Activated T-helper 1 cell treated with anti-CD3 and anti-CD28 coated beads, Interleukin-12 subunit alpha, Interleukin-12 subunit beta, Interleukin-2, Interleukin-4 antibody, amounts not matched to agents 30 ng/mL and 10 ng/mL and 1 ng/mL, durations not matched to agents 14 hours and 24 hours and 36 hours (primary cell): ENCODE measurements around the gene PPARGC1A. TPM values are rescaled to one million over a fixed set of nuclear protein-coding genes. Genes with fewer than 3 reads are reported as not detected.

Experiments
- DNase-seq: peaks from one replicate; pipeline ENCODE4 v3.0.0; 2021; ENCODE audit warnings: low spot score
- H3K27ac Mint-ChIP-seq: one replicate; pipeline ENCODE4 v1.8.0; 2021; ENCODE audit warnings: mild to moderate bottlenecking, mixed read lengths
- H3K27me3 Mint-ChIP-seq: one replicate; pipeline ENCODE4 v1.8.0; 2022; ENCODE audit warnings: mild to moderate bottlenecking, moderate library complexity, mixed read lengths; ENCODE audit not compliant: insufficient read depth
- H3K36me3 Mint-ChIP-seq: one replicate; pipeline ENCODE4 v1.8.0; 2021; ENCODE audit warnings: low read depth, mixed read lengths
- H3K4me1 Mint-ChIP-seq: one replicate; pipeline ENCODE4 v1.8.0; 2021; ENCODE audit warnings: low read depth, mixed read lengths
- H3K4me3 Mint-ChIP-seq: one replicate; pipeline ENCODE4 v1.8.0; 2021; ENCODE audit warnings: mild to moderate bottlenecking, moderate library complexity, mixed read lengths
- H3K9me3 Mint-ChIP-seq: one replicate; pipeline ENCODE4 v1.8.0; 2021; ENCODE audit warnings: mixed read lengths
- intact Hi-C: fragments of 100-400 bp; cut with micrococcal nuclease; formaldehyde crosslinking; loops from one replicate; pipeline ENCODE4 v1.15.1; 2024
- total RNA-seq: library from RNA; stranded (reverse); gene quantifications from 2 replicates; pipeline ENCODE4 v1.2.3, GENCODE V29; 2022

Gene PPARGC1A
- total RNA-seq, 1 donor from 2014 or later, result not detected

DNA sequence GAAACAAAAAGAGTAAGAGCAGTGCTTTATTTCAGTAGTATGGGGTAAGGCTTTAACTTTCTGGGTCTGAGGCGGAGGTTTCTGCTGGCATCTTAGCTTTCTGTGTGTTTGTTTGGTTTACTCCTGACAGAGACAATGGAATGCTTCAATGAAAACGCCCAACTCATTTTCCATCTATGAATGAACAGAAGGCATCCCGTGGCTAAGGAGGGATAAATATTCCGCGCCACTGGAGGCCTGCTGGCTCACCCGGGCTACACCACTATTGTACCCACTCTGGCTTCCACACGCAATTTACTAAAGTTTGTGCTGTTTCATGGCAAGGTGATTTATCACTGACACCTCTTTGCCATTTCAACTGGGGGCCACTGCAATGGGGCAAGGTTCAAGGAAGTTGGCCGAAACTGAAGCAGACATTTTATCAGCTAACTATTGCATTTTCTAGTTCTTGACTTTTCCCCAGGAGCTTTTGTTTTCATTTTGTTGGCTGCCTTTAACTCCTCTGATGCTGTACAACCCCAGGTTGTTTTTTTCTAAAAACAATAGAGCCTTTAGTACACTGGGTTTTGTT, 32.8 kb upstream of the PPARGC1A start:
- Mint-ChIP-seq H3K27me3 (no peaks in the 10 kb centered on the region), H3K9me3 (no peaks in the 10 kb centered on the region), H3K27ac (no peak overlapping the region), H3K4me3 (no peak overlapping the region), H3K4me1 (no peaks in the 10 kb centered on the region), H3K36me3 (no peaks in the 10 kb centered on the region)
- DNase-seq, result no peak
- intact Hi-C loops, result no loop called here

DNA sequence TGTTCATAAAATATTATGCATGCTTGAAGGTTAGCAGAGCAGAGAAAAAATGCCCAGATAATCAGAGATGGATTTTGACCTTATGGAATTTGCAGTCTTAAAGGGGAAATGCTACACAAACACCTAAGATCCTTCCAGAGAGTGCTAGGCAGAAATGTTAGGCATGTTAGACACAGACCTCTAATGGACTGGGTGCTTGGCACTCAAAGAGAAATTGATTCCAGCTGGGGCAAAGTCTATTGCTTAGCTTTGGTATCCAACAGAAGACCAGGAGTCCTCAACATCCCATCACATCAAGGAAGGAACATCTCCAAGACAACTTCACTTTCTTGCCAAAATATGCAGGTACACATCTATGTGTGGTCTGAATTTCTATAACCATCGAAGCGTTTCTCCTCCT, 32.2 kb upstream of the PPARGC1A start:
- Mint-ChIP-seq H3K27ac (no peak overlapping the region), H3K27me3 (no peaks in the 10 kb centered on the region), H3K36me3 (no peaks in the 10 kb centered on the region), H3K4me1 (no peaks in the 10 kb centered on the region), H3K4me3 (no peak overlapping the region), H3K9me3 (no peaks in the 10 kb centered on the region)
- no peak for DNase-seq
- intact Hi-C loops, result no loop called here

DNA sequence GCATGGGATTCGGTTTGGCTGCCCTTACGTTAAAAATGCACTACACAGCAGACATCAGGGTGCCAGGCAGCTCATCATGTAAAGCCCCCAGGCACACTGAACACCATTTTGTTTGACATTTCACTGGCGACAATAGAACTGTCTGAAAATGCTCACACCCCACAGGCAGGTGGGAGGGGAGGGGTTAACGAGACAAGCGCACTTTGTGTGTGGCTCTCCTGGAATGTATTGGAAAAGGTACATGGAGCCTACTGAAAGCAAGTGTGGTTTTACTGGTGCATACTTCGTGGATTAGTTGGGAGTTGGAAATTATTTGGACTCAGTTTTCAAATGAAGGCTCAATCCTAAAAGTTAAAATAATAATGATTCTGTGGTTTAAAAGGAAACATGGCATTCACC, 31.6 kb upstream of the PPARGC1A start:
- H3K4me1 Mint-ChIP-seq, result no peaks in the 10 kb centered on the region
- no peaks in the 10 kb centered on the region for H3K9me3 Mint-ChIP-seq
- H3K36me3 Mint-ChIP-seq, result no peaks in the 10 kb centered on the region
- DNase-seq, result no peak
- intact Hi-C loops, result no loop called here
- H3K4me3 Mint-ChIP-seq, result no peak overlapping the region
- H3K27ac Mint-ChIP-seq, result no peak overlapping the region
- H3K27me3 Mint-ChIP-seq, result no peaks in the 10 kb centered on the region

DNA sequence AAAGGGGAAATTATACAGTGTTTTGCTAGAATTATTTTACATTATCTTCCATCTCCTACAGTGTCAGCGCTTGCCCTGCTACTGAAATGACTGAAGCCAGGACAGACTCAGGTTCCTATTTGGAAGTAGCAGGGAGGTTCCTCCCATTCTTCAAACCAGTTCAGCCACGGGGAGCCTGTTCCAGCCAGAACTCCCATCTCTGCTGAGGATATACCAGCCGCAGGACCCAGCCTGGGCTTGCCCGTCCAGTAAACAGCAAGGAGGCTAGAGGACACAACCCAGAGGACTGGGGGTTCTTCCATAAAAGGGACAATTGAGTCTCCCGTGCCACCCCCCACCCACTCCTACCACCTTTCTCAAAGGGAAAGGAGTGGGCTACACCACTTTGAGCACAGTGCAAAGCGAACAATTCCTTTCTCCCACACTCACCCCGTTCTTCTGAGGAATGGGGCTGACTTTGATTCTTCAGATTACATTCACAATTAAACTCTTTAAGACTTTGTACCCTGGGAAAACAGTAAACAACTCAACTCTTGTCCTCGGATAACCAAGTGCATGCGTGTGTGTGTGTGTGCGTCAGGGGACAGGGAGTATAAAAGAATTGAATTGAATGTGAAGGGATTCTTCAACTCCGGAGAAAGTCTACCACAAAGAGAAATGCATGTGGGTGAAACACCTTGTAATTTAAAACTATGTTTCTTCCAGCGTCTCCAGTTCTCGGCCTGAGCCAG, 31.0 kb upstream of the PPARGC1A start:
- no peak for DNase-seq
- no peaks in the 10 kb centered on the region for H3K27me3 Mint-ChIP-seq
- no peaks in the 10 kb centered on the region for H3K36me3 Mint-ChIP-seq
- no peaks in the 10 kb centered on the region for H3K9me3 Mint-ChIP-seq
- H3K27ac Mint-ChIP-seq, result no peak overlapping the region
- no peak overlapping the region for H3K4me3 Mint-ChIP-seq
- intact Hi-C loops, result no loop called here
- no peaks in the 10 kb centered on the region for H3K4me1 Mint-ChIP-seq

DNA sequence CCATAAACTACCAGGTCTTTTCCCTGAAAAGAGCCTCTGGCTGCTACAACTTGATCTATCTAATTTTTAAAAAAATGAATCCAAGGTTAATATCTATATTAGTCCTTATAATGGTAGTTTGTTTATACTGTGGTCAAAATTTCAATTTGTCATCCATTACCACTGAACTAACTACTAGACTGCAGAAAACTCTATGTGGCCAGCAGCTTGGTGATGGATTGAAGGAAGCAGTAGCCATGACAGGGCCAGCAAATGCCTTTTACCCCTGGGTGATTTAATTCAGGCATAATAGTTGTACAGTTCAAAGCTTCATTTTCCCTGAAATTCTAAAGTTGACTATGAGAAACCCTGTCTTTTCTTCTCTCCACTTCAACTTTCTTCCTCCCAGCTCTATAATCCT, 30.4 kb upstream of the PPARGC1A start:
- Mint-ChIP-seq H3K36me3 (no peaks in the 10 kb centered on the region), H3K4me3 (no peak overlapping the region), H3K27ac (no peak overlapping the region), H3K27me3 (no peaks in the 10 kb centered on the region), H3K4me1 (no peaks in the 10 kb centered on the region), H3K9me3 (no peaks in the 10 kb centered on the region)
- intact Hi-C loops, result no loop called here
- no peak for DNase-seq

DNA sequence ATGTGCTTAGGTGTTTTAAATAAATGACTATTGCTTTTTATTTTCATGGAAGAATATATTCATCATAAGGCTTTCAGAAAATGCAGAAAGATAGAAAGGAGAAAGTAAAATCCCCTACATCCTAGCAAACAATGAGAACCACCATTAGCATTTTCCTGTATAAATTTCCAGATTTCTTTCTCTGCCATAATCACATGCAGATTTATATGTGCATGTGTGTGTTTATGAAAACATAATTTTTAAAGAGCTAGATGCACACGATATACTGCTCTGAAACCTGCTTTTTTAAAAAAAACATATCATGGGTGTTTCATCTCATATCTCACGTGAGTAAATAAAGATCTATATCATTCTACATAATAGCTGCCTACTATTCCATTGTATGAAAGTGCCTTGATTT, 26.4 kb upstream of the PPARGC1A start:
- H3K9me3 Mint-ChIP-seq, result no peaks in the 10 kb centered on the region
- H3K4me1 Mint-ChIP-seq, result no peaks in the 10 kb centered on the region
- intact Hi-C loops, result no loop called here
- H3K36me3 Mint-ChIP-seq, result no peaks in the 10 kb centered on the region
- no peak for DNase-seq
- H3K4me3 Mint-ChIP-seq, result no peak overlapping the region
- no peak overlapping the region for H3K27ac Mint-ChIP-seq
- no peaks in the 10 kb centered on the region for H3K27me3 Mint-ChIP-seq

DNA sequence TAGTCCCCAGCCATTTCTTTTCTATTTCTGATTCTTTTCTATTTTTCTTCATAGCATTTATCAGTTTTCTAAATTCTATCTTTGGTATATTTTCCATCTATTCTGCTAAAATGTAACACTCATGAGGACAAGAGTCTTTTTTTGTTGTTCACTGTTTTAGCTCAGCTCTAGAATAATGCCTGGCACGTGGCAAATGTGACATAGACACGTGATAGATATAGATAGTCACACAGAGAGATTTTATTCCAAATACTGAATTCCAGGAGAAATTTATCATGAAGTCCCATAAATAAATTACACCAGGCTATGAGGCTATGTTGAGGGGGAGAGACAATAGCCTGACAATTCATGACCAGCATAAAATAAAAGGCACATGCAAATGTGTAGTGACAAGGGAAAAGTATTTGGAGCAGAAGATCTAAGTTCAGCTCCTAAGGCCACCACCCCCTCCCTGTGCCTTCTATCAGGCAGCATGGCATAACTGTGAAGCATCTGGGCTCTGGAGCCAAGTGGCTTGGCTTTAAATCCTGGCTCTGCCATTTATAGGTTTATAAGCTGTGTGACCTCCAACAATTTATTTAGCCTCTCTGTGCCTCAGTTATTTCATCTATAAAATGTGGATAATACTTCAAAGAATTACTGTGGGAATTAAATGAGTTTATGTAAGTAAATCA, 25.7 kb upstream of the PPARGC1A start:
- no peak overlapping the region for H3K27ac Mint-ChIP-seq
- H3K4me1 Mint-ChIP-seq, result no peaks in the 10 kb centered on the region
- no peak overlapping the region for H3K4me3 Mint-ChIP-seq
- no peaks in the 10 kb centered on the region for H3K36me3 Mint-ChIP-seq
- intact Hi-C loops, result no loop called here
- DNase-seq, result no peak
- H3K9me3 Mint-ChIP-seq, result no peaks in the 10 kb centered on the region
- H3K27me3 Mint-ChIP-seq, result no peaks in the 10 kb centered on the region

DNA sequence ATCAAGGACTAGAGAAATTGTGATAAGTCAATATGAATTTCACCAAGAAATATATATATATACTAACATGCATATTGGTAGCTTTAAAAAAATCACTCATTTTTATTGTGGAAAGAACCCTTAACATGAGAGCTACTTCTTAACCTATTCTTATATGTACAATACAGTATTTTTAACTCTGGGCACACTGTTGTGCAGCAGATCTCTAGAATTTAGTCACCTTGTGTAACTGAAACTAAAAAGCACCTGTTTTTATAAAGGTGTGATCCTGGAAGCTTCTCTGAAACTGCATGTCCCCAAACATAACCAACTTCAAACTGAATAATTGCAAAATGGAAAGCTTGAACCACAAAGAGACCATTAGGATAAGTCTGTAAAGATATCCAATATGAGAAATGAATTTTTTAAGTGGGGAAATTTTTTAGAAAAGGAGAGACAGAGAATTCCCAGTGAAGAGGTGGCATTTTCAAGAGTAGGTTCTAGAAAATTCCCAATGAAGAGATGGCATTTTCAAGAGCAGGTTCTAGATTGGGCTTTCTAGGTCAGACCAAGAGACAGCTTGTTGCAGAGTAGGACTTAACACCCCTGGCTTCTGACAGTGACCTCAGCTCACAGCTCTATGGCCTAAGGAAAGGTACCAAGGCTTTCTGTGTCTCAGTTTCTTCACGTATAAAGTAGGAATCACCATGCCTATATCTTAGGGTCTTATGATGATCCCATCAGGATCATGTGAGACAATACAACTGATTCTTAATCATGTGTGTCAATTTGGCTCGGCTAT, 22.0 kb upstream of the PPARGC1A start:
- DNase-seq, result no peak
- Mint-ChIP-seq H3K9me3 (no peaks in the 10 kb centered on the region), H3K27ac (no peak overlapping the region), H3K27me3 (no peaks in the 10 kb centered on the region), H3K36me3 (no peaks in the 10 kb centered on the region), H3K4me1 (no peaks in the 10 kb centered on the region), H3K4me3 (no peak overlapping the region)
- intact Hi-C loops, result no loop called here

DNA sequence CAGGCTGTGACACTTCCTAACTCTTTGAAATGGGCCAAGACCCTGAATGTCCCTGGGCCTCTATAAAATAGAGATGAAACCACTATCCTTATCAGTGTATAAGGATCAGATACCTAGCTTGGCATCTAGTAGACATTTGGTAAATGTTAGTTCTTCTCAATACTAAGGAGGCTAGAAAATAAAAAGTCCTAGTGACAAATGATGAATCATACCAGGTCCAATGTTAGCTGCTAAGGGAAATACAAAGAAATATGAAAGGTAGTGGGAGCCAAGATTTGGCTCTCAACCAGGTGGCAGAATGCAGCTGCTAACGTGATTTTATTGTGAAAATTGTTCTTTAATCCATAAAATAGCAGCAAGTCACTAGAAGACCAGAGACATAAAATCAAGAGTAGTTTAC, 19.8 kb upstream of the PPARGC1A start:
- intact Hi-C loops, result no loop called here
- no peaks in the 10 kb centered on the region for H3K27me3 Mint-ChIP-seq
- no peak overlapping the region for H3K4me3 Mint-ChIP-seq
- H3K36me3 Mint-ChIP-seq, result no peaks in the 10 kb centered on the region
- no peaks in the 10 kb centered on the region for H3K9me3 Mint-ChIP-seq
- no peaks in the 10 kb centered on the region for H3K4me1 Mint-ChIP-seq
- DNase-seq, result no peak
- H3K27ac Mint-ChIP-seq, result no peak overlapping the region

DNA sequence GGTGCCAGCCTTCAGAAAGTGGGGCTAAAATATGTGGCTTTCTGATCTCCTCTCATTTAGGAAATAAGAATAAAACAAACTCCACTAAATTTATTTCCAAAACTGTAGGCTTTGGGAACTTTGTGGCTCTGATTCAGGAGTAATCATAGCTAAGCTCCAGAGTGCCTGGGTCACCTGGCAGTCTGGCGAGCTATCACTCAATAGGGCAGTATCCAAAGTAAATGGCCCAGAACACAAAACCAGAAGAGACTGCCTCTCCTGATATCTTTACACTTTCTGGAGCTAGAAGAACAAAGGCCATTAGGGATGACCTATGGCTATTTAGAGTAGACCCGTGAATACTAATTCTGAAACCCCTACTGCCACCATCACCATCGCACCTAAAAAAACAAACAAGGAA, 17.0 kb upstream of the PPARGC1A start:
- Mint-ChIP-seq H3K36me3 (no peaks in the 10 kb centered on the region), H3K4me3 (no peak overlapping the region), H3K27ac (no peak overlapping the region), H3K9me3 (no peaks in the 10 kb centered on the region), H3K27me3 (no peaks in the 10 kb centered on the region), H3K4me1 (no peaks in the 10 kb centered on the region)
- intact Hi-C loops, result no loop called here
- DNase-seq, result no peak

DNA sequence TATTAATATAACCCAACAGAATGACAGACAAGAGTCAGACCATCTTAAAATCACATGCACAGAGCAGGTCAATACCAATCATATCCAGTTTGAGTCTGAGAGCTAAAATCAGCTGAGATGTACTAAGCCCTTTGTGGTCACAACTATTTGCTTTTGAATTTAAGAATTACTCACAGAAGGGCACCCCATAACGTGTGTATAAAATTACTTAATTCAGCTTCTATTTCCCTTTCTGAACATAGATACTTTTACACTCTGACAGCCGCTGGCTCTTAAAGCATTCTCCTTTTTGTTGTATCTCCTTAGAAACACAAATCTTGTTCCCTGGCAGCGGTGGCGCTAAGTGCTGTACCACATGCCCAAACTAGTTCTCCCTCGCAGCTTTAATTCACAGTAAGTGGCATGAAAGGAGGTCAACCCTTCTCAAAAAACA, 14.8 kb upstream of the PPARGC1A start:
- H3K4me3 Mint-ChIP-seq, result no peak overlapping the region
- H3K9me3 Mint-ChIP-seq, result no peaks in the 10 kb centered on the region
- intact Hi-C loops, result no loop called here
- H3K36me3 Mint-ChIP-seq, result no peaks in the 10 kb centered on the region
- H3K4me1 Mint-ChIP-seq, result no peaks in the 10 kb centered on the region
- DNase-seq, result no peak
- H3K27ac Mint-ChIP-seq, result no peak overlapping the region
- H3K27me3 Mint-ChIP-seq, result no peaks in the 10 kb centered on the region

DNA sequence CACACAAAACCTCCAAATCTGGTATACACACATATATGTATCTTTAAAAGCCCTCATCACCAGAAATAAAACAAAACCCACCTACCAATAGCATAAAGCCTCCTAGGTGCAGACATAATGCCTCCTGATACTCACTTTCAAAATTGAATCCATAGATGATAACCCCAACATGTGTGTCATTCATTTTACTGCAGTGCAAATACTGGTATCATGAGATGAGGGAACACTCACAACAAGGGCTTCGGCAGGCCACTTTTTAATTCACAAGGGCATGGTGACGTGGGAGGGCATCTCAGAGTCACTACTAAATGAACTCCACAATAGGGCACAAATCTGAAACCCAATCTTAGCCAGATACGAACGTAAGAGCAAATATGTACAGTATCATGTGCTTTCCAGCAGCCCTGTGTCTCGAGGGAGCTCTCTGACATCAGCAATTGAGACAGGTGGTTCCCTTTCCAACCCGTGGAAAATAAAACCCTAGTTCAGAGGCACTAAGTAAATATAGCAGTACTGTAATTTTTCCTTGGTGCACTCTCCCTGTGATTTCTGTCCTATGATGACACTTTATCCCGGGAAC, 14.1 kb upstream of the PPARGC1A start:
- Mint-ChIP-seq H3K9me3 (no peaks in the 10 kb centered on the region), H3K27me3 (no peaks in the 10 kb centered on the region), H3K36me3 (no peaks in the 10 kb centered on the region), H3K4me1 (no peaks in the 10 kb centered on the region), H3K27ac (no peak overlapping the region), H3K4me3 (no peak overlapping the region)
- DNase-seq, result no peak
- intact Hi-C loops, result no loop called here
